Liver (tissue), 9 donors: ENCODE measurements around the gene RNF38. TPM values are rescaled to one million over a fixed set of nuclear protein-coding genes. Genes with fewer than 3 reads are reported as not detected.

ENCODE experiments used
- DNase-seq: peaks from one replicate; pipeline ENCODE4 v3.0.0-alpha.2; 2017; ENCODE audit warnings: low spot score
- H3K27ac ChIP-seq, 2 donors: one replicate each; pipeline ENCODE4 v1.7.0; 2013; ENCODE audit warnings: inconsistent platforms in 2 of 2, low read length in 2 of 2, control low read depth in 1 of 2, low read depth in 1 of 2, mild to moderate bottlenecking in 1 of 2
- H3K27me3 ChIP-seq, 4 donors: one replicate each; pipeline versions ENCODE4 v1.6.1 to v1.7.0; 2013; ENCODE audit warnings: low read length in 3 of 4, inconsistent platforms in 1 of 4, mild to moderate bottlenecking in 1 of 4, moderate library complexity in 1 of 4; ENCODE audit not compliant: control insufficient read depth in 4 of 4, insufficient read depth in 4 of 4
- H3K36me3 ChIP-seq, 4 donors: one replicate each; pipeline versions ENCODE4 v1.6.1 to v1.7.0; 2013; ENCODE audit warnings: low read length in 3 of 4, mild to moderate bottlenecking in 3 of 4, low read depth in 1 of 4, moderate library complexity in 1 of 4; ENCODE audit not compliant: control insufficient read depth in 4 of 4, insufficient read depth in 3 of 4
- H3K4me1 ChIP-seq, 4 donors: one replicate each; pipeline versions ENCODE4 v1.6.1 to v1.7.0; 2013; ENCODE audit warnings: low read length in 3 of 4, mild to moderate bottlenecking in 3 of 4, moderate library complexity in 1 of 4; ENCODE audit not compliant: control insufficient read depth in 4 of 4, insufficient read depth in 4 of 4
- H3K4me3 ChIP-seq, 3 donors: one replicate each; pipeline versions ENCODE4 v1.6.1 to v1.7.0; 2013; ENCODE audit warnings: low read length in 3 of 3, control low read depth in 1 of 3, low read depth in 1 of 3, mild to moderate bottlenecking in 1 of 3
- H3K9ac ChIP-seq, 2 donors: one replicate each; pipeline ENCODE4 v1.7.0; 2013; ENCODE audit warnings: low read length in 2 of 2, mild to moderate bottlenecking in 2 of 2, moderate library complexity in 2 of 2, control low read depth in 1 of 2, low read depth in 1 of 2
- H3K9me3 ChIP-seq, 4 donors: one replicate each; pipeline versions ENCODE4 v1.6.1 to v1.7.0; 2013; ENCODE audit warnings: low read length in 3 of 4; ENCODE audit not compliant: control insufficient read depth in 4 of 4
- EGR1 ChIP-seq, 2 donors: IDR thresholded peaks; 2 replicates each; pipeline ENCODE4 v1.6.1; 2016 to 2018; ENCODE audit warnings: antibody characterized with exemption in 2 of 2, low read depth in 2 of 2
- FOXA1 ChIP-seq: IDR thresholded peaks from 2 replicates; pipeline ENCODE4 v1.6.1; 2016; ENCODE audit warnings: antibody characterized with exemption
- FOXA2 ChIP-seq: IDR thresholded peaks from 2 replicates; pipeline ENCODE4 v1.6.1; 2016; ENCODE audit warnings: antibody characterized with exemption
- HNF4G ChIP-seq: IDR thresholded peaks from 2 replicates; pipeline ENCODE4 v1.6.1; 2016; ENCODE audit warnings: antibody characterized with exemption
- JUND ChIP-seq, 2 donors: IDR thresholded peaks; 2 replicates each; pipeline ENCODE4 v1.6.1; 2016; ENCODE audit warnings: antibody characterized with exemption in 2 of 2
- SP1 ChIP-seq: IDR thresholded peaks from 2 replicates; pipeline ENCODE4 v1.6.1; 2018; ENCODE audit warnings: antibody characterized with exemption, mild to moderate bottlenecking
- TAF1 ChIP-seq: conservative IDR thresholded peaks from 2 replicates; pipeline ENCODE4 v1.6.1; 2016; ENCODE audit warnings: antibody characterized with exemption, mild to moderate bottlenecking
- YY1 ChIP-seq: IDR thresholded peaks from 2 replicates; pipeline ENCODE4 v1.6.1; 2016; ENCODE audit warnings: antibody characterized with exemption, mild to moderate bottlenecking
- WGBS: extraction: QIAGEN DNeasy Blood & Tissue Kit; methylation state at CpG from one replicate; pipeline ENCODE4 v1.1.7; 2013; 5-methylcytosine and 5-hydroxymethylcytosine counted together
- polyA plus RNA-seq, 2 donors: library from polyadenylated mRNA; stranded (reverse) in 1 of 2; unstranded in 1 of 2; fragments of 200-250 nt in 1 of 2; fragments of >200 nt in 1 of 2; fragmentation: Nextera tagmentation in 1 of 2; extraction: Ambion mirVana in 1 of 2; gene quantifications; one replicate each; pipeline versions ENCODE4 v1.2.1 to v1.2.3, GENCODE V29; 2013 to 2015
- total RNA-seq, 2 donors: library from RNA; depleted of rRNA; stranded (reverse); fragments of >200 nt; gene quantifications; one replicate each; pipeline ENCODE4 v1.2.3, GENCODE V29; 2014
- TF ChIP-seq, protein P1 (sequence below): fragments of 150-350 bp; IDR thresholded peaks from 2 replicates; pipeline ENCODE4 v1.5.1; 2017; ENCODE audit warnings: improper control_type of control experiment, low read depth, low read length; ENCODE audit not compliant: missing input control
- TF ChIP-seq, protein P2 (sequence below): IDR thresholded peaks from 2 replicates; pipeline ENCODE4 v1.6.1; 2016; ENCODE audit warnings: antibody characterized with exemption
- TF ChIP-seq, protein P3 (sequence below): IDR thresholded peaks from 2 replicates; pipeline ENCODE4 v1.6.1; 2016; ENCODE audit warnings: antibody characterized with exemption
- TF ChIP-seq, protein P4 (sequence below): IDR thresholded peaks from 2 replicates; pipeline ENCODE4 v1.6.1; 2016; ENCODE audit warnings: antibody characterized with exemption
- donor health status: healthy.
- donor health status: healthy.
- donor health status: healthy.
- donor health status: healthy.
- donor health status: healthy.

RNF38 gene
- total and polyA plus RNA-seq, 4 donors, result 3.4 to 16.4 (median 6.9) TPM

DNA sequence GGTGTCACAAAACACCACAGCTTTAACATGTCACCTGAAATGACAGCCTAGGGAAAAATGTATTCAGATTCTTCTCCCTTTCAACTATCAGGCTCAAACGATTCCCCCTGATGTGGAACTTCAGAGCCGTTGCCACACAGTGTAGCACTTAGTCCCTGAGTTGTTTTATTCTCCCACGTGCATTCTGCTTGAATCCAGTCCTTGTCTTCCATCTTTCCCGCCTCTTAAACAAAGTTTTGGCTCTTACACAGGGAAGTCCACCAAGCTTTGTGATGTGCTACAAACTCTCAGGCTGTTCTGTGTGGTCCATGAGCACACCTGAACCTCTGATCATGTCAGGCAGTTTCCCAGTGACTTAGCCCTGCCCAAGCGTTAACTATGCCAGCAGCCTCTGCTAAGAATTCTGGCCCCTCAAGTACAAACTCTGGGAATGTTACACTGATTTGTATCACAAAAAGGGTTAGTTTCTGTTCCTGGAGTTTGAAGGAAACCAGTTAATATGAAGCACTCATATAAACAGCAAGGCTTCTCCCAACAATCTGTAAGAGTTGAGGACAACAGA lies 45.8 kb upstream of the RNF38 start:
- H3K9me3 ChIP-seq, result no peaks in the 10 kb centered on the region
- no peak overlapping the region for H3K27ac ChIP-seq
- H3K9ac ChIP-seq, result no peak overlapping the region
- TF ChIP-seq, protein P1, sequence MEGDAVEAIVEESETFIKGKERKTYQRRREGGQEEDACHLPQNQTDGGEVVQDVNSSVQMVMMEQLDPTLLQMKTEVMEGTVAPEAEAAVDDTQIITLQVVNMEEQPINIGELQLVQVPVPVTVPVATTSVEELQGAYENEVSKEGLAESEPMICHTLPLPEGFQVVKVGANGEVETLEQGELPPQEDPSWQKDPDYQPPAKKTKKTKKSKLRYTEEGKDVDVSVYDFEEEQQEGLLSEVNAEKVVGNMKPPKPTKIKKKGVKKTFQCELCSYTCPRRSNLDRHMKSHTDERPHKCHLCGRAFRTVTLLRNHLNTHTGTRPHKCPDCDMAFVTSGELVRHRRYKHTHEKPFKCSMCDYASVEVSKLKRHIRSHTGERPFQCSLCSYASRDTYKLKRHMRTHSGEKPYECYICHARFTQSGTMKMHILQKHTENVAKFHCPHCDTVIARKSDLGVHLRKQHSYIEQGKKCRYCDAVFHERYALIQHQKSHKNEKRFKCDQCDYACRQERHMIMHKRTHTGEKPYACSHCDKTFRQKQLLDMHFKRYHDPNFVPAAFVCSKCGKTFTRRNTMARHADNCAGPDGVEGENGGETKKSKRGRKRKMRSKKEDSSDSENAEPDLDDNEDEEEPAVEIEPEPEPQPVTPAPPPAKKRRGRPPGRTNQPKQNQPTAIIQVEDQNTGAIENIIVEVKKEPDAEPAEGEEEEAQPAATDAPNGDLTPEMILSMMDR, result no peak
- H3K27me3 ChIP-seq, result no peaks in the 10 kb centered on the region
- H3K36me3 ChIP-seq, result no peaks in the 10 kb centered on the region
- H3K4me1 ChIP-seq, result peaks cover 0 to 14% (median 11%) of the 10 kb centered on the region in 4 donors
- H3K4me3 ChIP-seq, result no peak overlapping the region
- 90% methylated on average over 5 of the region's 5 CpGs for WGBS
- no peak for DNase-seq

DNA sequence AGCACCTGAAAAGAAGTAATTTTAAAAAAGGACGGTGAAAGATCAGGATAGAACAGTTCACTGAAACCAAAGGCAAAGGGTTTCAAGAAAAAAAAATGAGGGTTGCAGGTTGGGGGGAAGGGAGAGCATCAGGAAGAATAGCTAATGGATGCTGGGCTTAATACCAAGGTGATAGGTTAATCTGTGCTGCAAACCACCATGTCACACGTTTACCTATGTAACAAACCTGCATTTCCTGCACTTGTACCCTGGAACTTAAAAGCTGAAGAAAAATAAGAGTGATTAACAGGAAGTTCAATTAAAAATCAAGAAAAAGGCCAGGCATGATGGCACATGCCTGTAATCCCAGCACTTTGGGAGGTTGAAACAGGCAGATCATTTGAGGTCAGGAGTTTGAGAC lies 44.1 kb upstream of the RNF38 start:
- Histone ChIP-seq H3K36me3 (no peaks in the 10 kb centered on the region), H3K4me1 (peaks cover 0 to 8% (median 5%) of the 10 kb centered on the region in 4 donors), H3K9ac (no peak overlapping the region), H3K9me3 (no peaks in the 10 kb centered on the region), H3K27ac (no peak overlapping the region), H3K4me3 (no peak overlapping the region), H3K27me3 (no peaks in the 10 kb centered on the region)
- no peak for DNase-seq
- TF ChIP-seq SP1 (no peak), HNF4G (no peak), YY1 (no peak), FOXA2 (no peak)
- WGBS, result 84% methylated on average over 2 of the region's 2 CpGs

DNA sequence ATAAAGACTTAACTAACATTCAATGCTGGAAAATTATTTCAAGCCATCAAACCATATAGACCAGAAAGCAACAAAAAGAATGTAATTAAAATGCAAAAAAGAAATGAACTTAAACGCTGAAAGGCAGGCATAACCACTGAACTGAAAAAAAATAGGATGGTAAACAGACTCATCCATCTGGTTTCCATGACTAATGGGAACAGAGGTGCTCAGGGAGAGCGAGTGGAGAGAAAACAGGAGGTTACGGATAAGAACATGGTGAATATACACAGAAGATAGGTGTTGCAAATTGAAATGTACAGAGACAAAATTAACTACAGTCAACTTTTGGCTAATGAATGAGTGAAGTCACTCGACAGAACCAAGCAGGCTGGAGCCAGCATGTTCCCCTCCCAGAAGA lies 43.5 kb upstream of the RNF38 start:
- WGBS, result 92% methylated on average over 4 of the region's 4 CpGs
- no peak for DNase-seq
- Histone ChIP-seq H3K4me3 (no peak overlapping the region), H3K9ac (no peak overlapping the region), H3K4me1 (peaks cover 0 to 6% (median 3%) of the 10 kb centered on the region in 4 donors), H3K36me3 (no peaks in the 10 kb centered on the region), H3K27ac (no peak overlapping the region), H3K9me3 (no peaks in the 10 kb centered on the region), H3K27me3 (no peaks in the 10 kb centered on the region)
- TF ChIP-seq EGR1 (IDR thresholded peaks at IDR 0.05; ENCODE audit: low read depth in 2 of 2) (no peak), TAF1 (no peak), SP1 (no peak), FOXA1 (no peak), JUND (IDR thresholded peaks at IDR 0.05) (no peak), YY1 (no peak)
- TF ChIP-seq, protein P2, sequence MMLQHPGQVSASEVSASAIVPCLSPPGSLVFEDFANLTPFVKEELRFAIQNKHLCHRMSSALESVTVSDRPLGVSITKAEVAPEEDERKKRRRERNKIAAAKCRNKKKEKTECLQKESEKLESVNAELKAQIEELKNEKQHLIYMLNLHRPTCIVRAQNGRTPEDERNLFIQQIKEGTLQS, result no peak
- TF ChIP-seq, protein P3, sequence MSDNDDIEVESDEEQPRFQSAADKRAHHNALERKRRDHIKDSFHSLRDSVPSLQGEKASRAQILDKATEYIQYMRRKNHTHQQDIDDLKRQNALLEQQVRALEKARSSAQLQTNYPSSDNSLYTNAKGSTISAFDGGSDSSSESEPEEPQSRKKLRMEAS, result no peak
- TF ChIP-seq, protein P4, sequence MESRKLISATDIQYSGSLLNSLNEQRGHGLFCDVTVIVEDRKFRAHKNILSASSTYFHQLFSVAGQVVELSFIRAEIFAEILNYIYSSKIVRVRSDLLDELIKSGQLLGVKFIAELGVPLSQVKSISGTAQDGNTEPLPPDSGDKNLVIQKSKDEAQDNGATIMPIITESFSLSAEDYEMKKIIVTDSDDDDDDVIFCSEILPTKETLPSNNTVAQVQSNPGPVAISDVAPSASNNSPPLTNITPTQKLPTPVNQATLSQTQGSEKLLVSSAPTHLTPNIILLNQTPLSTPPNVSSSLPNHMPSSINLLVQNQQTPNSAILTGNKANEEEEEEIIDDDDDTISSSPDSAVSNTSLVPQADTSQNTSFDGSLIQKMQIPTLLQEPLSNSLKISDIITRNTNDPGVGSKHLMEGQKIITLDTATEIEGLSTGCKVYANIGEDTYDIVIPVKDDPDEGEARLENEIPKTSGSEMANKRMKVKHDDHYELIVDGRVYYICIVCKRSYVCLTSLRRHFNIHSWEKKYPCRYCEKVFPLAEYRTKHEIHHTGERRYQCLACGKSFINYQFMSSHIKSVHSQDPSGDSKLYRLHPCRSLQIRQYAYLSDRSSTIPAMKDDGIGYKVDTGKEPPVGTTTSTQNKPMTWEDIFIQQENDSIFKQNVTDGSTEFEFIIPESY, result no peak
